Measurements from ENCODE around the gene RNF167. TPM values are rescaled to one million over a fixed set of nuclear protein-coding genes. Genes with fewer than 3 reads are reported as not detected.

The RNF167 gene
- total and polyA plus RNA-seq, 2 of the 13 experiments (the other 11 are each of a cell fraction or from before 2014, with no cell fraction given), result 44.1 to 45.4 TPM

- TF ChIP-seq RERE (CRISPR knock-in tag; IDR thresholded peaks at IDR 0.05; ENCODE audit: low read depth) (no peak), KLF6 (CRISPR knock-in tag; IDR thresholded peaks at IDR 0.05) (no peak), DR1 (CRISPR knock-in tag; IDR thresholded peaks at IDR 0.05) (0 out of 2 replicates have a peak, but pooled peaks have one; percentile 36), ZBTB44 (CRISPR knock-in tag; IDR thresholded peaks at IDR 0.05) (no peak), PAX8 (CRISPR knock-in tag; IDR thresholded peaks at IDR 0.05; ENCODE audit: borderline replicate concordance) (no peak), BORCS8-MEF2B (CRISPR knock-in tag; IDR thresholded peaks at IDR 0.05) (no peak; the same call in 1 of the 2 replicates), BRCA1 (CRISPR knock-in tag; IDR thresholded peaks at IDR 0.05) (no peak), ZNF737 (CRISPR knock-in tag; IDR thresholded peaks at IDR 0.05; ENCODE audit: borderline replicate concordance) (no peak), ZNF841 (CRISPR knock-in tag; IDR thresholded peaks at IDR 0.05; ENCODE audit: borderline replicate concordance) (0 out of 2 replicates have a peak, but pooled peaks have one; percentile 5), LBX2 (CRISPR knock-in tag; IDR thresholded peaks at IDR 0.05; ENCODE audit: borderline replicate concordance) (no peak), MXI1 (IDR thresholded peaks at IDR 0.05; ENCODE audit: borderline replicate concordance, low read depth, low read length) (no peak), GATAD2A (CRISPR knock-in tag; IDR thresholded peaks at IDR 0.05) (no peak), ARID2 (CRISPR knock-in tag; IDR thresholded peaks at IDR 0.05; ENCODE audit: borderline replicate concordance) (no peak), ZNF343 (CRISPR knock-in tag; IDR thresholded peaks at IDR 0.05) (no peak), ZNF235 (CRISPR knock-in tag; IDR thresholded peaks at IDR 0.05; ENCODE audit: borderline replicate concordance) (no peak; the same call in 1 of the 2 replicates), ZNF674 (CRISPR knock-in tag; IDR thresholded peaks at IDR 0.05; ENCODE audit: low read depth) (no peak), DRAP1 (CRISPR knock-in tag; IDR thresholded peaks at IDR 0.05) (peak; percentile 11; the same call in 1 of the 2 replicates), ZNF607 (CRISPR knock-in tag; IDR thresholded peaks at IDR 0.05; ENCODE audit: borderline replicate concordance) (no peak), CREM (IDR thresholded peaks at IDR 0.05) (no peak), CREM (CRISPR knock-in tag; IDR thresholded peaks at IDR 0.05) (no peak), HDAC2 (CRISPR knock-in tag; IDR thresholded peaks at IDR 0.05) (no peak), RBFOX2 (IDR thresholded peaks at IDR 0.05; ENCODE audit: low read depth, low read length) (no peak), CCDC6 (CRISPR knock-in tag; IDR thresholded peaks at IDR 0.05) (0 out of 2 replicates have a peak, but pooled peaks have one; percentile 7), MIER2 (CRISPR knock-in tag; IDR thresholded peaks at IDR 0.05) (no peak), CAMTA2 (CRISPR knock-in tag; IDR thresholded peaks at IDR 0.05; ENCODE audit: borderline replicate concordance) (no peak)
These were observed 28.5 kb downstream of the RNF167 start (continued) for GRCh38 chr17:4968486-4969046.

All from HepG2 (cell line).